D721Med (cell line): ENCODE results near the gene FBXO10.

Source experiments
- DNase-seq: peaks from one replicate; pipeline ENCODE4 v3.0.0; 2011; ENCODE audit warnings: low spot score; ENCODE audit not compliant: insufficient read length
- FAIRE-seq: peaks from 2 replicates; lab custom pipeline; 2011; peaks lifted over from hg19 to GRCh38; lab: Jason Lieb, UNC
- TF ChIP-seq, protein P1 (sequence below): IDR thresholded peaks from 2 replicates; pipeline ENCODE4 v1.5.1; 2012; ENCODE audit warnings: mild to moderate bottlenecking, control low read depth; ENCODE audit not compliant: insufficient read depth; ENCODE audit errors: missing control alignments

Gene FBXO10

DNA sequence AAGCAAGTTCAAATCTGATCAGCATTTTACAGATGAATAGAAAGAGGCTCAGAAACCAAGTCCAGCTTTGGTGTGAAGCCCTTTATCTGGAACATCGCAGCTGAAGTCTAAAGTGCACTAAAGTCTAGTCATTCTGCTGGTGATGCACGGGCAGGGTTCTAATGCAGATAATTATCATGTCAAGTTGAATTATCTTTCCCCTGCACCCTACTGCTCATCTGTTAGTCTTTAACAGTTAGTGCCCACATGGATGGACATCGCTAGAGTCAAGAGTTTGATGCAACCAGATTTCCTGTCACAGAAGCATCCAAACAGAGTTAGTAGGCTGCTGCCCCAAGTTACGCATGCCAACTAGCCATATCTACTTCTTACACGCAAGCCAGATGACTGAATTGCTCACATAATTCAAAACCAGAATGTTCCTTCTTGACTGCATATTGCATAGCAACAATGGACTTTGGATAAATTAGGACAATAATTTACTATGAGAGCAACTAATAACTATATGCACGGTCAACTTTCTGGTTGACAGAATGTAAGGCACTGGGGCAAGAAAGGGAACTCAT lies 17.8 kb upstream of the FBXO10 start:
- no peak for FAIRE-seq
- TF ChIP-seq, protein P1, sequence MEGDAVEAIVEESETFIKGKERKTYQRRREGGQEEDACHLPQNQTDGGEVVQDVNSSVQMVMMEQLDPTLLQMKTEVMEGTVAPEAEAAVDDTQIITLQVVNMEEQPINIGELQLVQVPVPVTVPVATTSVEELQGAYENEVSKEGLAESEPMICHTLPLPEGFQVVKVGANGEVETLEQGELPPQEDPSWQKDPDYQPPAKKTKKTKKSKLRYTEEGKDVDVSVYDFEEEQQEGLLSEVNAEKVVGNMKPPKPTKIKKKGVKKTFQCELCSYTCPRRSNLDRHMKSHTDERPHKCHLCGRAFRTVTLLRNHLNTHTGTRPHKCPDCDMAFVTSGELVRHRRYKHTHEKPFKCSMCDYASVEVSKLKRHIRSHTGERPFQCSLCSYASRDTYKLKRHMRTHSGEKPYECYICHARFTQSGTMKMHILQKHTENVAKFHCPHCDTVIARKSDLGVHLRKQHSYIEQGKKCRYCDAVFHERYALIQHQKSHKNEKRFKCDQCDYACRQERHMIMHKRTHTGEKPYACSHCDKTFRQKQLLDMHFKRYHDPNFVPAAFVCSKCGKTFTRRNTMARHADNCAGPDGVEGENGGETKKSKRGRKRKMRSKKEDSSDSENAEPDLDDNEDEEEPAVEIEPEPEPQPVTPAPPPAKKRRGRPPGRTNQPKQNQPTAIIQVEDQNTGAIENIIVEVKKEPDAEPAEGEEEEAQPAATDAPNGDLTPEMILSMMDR: no peak
- DNase-seq: no peak

DNA sequence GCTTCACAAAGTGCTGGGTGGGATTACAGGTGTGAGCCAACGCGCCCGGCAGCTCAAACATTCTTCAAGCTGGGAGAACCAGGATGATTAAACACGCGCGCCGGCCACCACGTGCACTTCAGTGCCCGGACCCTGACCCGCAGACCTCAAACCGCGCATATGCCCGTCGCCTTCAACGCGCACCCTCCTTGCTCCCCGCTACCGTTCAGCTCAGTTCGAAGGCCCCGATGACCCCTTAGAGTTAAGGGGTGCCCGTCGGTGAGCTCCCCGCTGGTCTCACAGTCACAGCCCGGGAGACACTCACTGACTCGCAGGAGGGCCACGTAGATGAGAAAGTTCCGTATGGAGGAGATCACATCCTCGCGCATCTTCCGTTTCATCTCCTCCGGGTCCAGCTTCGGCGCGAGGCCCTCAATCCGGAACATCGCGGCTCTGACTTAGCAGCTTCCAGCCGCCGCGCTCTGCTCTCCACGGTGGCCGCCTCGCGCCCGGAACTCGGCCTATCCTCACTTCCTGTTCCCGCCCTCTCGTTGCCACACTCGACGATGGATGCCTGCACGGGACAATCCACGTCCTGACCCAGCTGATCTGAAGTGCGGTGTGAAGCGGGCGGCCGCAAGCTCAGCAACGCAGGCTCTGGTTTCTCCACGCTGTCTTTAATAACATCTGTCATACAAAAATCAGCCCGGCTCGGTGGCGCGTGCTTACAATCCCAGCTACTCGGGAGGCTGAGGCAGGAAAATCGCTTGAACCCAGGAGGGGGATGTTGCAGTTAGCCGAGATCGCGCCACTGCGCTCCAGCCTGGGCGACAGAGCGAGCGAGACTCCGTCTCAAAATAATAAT lies 16.1 kb upstream of the FBXO10 start, which contains the start of gene TOMM5:
Gene TOMM5 (minus strand): TSS at position 490 of the 844 bp plus-strand sequence. CDS start 65 bp downstream, at position 425.
- DNase-seq (peak; percentile 46), FAIRE-seq (no peak)
- TF ChIP-seq, protein P1: no peak

DNA sequence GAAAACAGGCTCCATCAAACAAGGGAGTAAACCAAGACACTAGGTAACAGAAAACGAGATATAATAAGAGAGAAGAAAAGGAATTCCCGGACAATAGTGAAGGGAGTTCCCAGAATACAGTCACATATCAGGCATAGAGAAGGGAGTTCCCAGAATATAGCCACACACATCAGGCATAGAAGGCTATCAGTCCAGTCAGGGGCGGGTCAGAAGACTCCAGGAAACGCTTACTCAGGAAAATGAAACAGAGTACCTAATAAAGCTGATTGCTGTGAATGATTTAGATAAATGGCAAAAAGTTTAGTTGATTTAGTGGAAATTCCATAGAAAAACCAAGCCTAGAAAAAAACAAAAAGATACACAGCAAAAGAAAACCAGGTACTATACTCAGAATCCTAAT lies 11.3 kb upstream of the FBXO10 start:
- no peak for DNase-seq
- TF ChIP-seq, protein P1: no peak
- no peak for FAIRE-seq

- DNase-seq (no peak), FAIRE-seq (no peak)
- TF ChIP-seq, protein P1: no peak
Observed at GRCh38 chr9:37583522-37584121, 7.4 kb upstream of the FBXO10 start.

GRCh38 chr9:37582548-37583157 lies 6.5 kb upstream of the FBXO10 start:
- TF ChIP-seq, protein P1: peak; percentile 63
- DNase-seq (no peak), FAIRE-seq (peak; percentile 85)

GRCh38 chr9:37575511-37575914 lies 667 bp downstream of the FBXO10 start:
- FAIRE-seq (no peak), DNase-seq (no peak)
- TF ChIP-seq, protein P1: no peak
